HG03097 (cell line): ENCODE results near the gene TSC22D1.
"Not testable (repeated sequence)": the region's sequence is repeated elsewhere in the genome, so short reads cannot be mapped to it uniquely, and the experiment has no call there.

Experiments used
- ATAC-seq: cut with Tn5 transposase; IDR thresholded peaks from one replicate; pipeline ENCODE4 v1.9.1; 2021; ENCODE audit not compliant: unreplicated experiment, low FRiP score

TSC22D1 gene

GRCh38 chr13:44458313-44458975 is 117.7 kb downstream of the TSC22D1 start:
- ATAC-seq, result no peak

DNA sequence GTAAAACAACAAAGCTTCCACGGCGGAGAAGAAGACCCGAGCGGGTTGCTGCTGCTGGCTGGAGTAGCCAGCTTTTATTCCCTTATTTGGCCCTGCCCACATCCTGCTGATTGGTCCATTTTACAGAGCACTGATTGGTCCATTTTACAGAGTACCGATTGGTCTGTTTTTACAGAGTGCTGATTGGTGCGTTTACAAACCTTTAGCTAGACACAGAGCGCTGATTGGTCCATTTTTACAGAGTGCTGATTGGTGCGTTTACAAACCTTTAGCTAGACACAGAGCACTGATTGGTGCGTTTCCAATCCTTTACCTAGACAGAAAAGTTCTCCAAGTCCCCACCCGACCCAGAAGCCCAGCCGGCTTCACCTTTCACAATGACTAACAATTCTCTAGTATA is 119.9 kb downstream of the TSC22D1 start:
- not testable (repeated sequence) for ATAC-seq

GRCh38 chr13:44455769-44456168 is 120.4 kb downstream of the TSC22D1 start:
- ATAC-seq, result no peak

DNA sequence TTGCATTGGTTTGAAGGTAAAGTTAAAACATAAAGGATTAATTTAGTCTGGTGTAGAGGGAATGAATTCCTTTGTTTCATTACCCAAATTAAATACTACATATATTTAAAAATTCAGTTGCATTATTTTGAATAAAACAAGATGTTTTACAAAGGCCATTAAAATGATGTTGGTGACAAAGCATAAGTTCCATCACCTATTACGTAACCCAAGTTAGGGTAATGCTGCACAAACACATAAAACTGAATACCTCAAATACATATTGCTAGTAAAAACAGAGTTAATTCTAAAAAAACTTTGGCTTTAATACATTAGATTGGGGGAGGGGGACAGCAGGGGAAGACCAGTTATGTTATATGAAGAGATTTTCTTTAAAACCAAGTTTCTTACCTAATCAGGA is 122.2 kb downstream of the TSC22D1 start:
- no peak for ATAC-seq

GRCh38 chr13:44453069-44453468 is 123.1 kb downstream of the TSC22D1 start:
- ATAC-seq, result no peak

GRCh38 chr13:44452418-44452817 is 123.7 kb downstream of the TSC22D1 start:
- ATAC-seq, result no peak

- ATAC-seq, result no peak
Observed at GRCh38 chr13:44451651-44452050, 124.5 kb downstream of the TSC22D1 start.

- no peak for ATAC-seq
Observed at GRCh38 chr13:44451126-44451525, 125.0 kb downstream of the TSC22D1 start.

- ATAC-seq, result no peak
Observed at GRCh38 chr13:44449999-44450821, 125.9 kb downstream of the TSC22D1 start.

- ATAC-seq, result no peak
Observed at GRCh38 chr13:44448875-44449274, 127.3 kb downstream of the TSC22D1 start.

- ATAC-seq, result no peak
Observed at GRCh38 chr13:44448373-44448772, 127.8 kb downstream of the TSC22D1 start.

- ATAC-seq, result no peak
Observed at GRCh38 chr13:44447783-44448321, 128.3 kb downstream of the TSC22D1 start.

GRCh38 chr13:44440046-44440608 is 136.0 kb downstream of the TSC22D1 start:
- no peak for ATAC-seq

GRCh38 chr13:44439452-44440024 is 136.6 kb downstream of the TSC22D1 start:
- no peak for ATAC-seq

DNA sequence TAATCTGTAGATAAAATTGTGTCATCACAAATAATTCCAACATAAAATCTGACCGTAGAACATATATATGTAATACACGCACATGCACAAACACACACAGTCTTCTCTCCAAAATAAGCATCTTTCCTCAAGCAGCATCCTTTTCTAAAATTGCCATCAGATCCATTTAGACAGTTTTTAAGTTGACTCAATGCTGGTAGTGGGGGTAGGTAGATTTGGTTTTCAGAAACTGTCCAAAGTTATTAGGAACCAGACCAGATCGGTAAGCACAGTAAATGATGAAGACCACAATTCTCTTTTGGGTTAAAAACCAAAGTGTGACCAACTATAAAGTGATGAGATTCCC is 137.9 kb downstream of the TSC22D1 start:
- no peak for ATAC-seq

GRCh38 chr13:44437356-44438233 is 138.5 kb downstream of the TSC22D1 start:
- ATAC-seq, result no peak

DNA sequence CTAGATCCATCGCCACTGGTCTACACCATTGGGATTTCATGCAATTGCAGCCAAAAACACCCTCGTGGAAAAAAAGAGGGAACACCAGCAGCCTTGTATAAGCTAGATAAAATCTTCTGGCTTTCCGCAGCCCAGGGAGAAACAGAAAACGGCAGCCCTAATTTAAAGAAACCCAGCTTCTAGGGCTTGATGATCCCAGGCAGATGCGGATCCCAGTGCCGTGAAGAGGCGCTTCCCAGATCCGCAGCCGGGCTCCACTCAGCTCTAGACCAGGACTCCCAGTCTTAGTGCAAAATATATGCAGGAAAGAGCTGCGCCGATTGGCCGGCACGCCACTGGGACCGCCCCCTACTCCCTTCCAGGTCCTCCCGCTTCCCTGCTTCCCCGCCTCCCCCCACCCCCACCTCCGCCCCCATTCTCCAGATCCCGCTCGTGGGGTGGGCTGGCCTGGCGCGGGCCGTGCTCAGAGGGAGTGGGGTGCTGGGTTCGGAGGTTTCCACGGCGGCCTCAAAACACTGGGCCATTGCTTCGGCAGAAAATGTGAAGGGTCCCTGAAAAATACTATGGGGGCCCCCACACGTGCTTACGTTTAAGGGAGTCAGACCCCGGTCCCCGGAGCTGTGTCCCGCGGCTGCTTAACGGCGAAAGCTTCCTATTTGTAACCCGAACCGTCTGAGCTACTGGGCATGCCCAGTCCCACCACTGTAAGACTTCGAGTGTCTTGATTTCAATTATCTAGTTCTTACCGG is 139.4 kb downstream of the TSC22D1 start:
- no peak for ATAC-seq

DNA sequence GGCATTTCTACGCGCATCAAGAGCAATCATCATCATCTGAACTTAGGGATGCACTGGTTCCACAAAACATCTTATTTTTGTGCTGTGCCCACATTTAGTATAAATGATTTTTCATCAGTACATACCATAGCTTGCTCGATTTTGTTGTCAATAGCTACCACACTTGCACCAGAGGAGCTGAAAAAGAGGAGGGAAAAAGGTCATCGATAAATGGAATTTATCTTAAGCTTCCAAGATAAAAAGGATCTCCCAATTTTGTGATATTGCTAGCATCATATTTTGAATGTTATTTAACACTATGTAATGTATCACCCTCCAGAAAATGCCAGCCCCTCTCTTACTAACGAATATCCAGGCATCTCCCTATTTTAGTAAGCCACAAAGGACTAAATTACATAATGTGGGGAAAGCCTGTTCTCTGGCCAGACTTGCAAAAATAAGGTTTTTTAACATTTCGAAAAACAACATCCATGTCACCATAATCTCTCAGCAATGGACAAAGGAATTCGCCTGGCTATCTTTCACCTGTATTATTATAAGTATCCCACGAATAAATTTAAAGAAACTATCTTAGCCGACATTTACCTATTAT is 140.1 kb downstream of the TSC22D1 start:
- no peak for ATAC-seq
